Esophagus squamous epithelium (tissue), 4 donors: Measurements from ENCODE around the gene S100PBP.

Experiments
- CTCF ChIP-seq, 6 experiments: fragments of 450-650 bp in 4 of 6; fragments of 200-600 bp in 2 of 6; sonication (generic) in 2 of 6; IDR thresholded peaks; one replicate each; pipeline ENCODE4 v1.5.1; 2016 to 2019; ENCODE audit warnings: antibody characterized with exemption in 6 of 6, mild to moderate bottlenecking in 4 of 6, moderate library complexity in 4 of 6
- POLR2A ChIP-seq, 4 donors: fragments of 450-650 bp; IDR thresholded peaks; one replicate each; pipeline ENCODE4 v1.6.1; 2017; ENCODE audit warnings: antibody characterized with exemption in 4 of 4, mild to moderate bottlenecking in 4 of 4, moderate library complexity in 3 of 4

- TF ChIP-seq CTCF (IDR thresholded peaks at IDR 0.05) (no peak), POLR2A (IDR thresholded peaks at IDR 0.05) (no peak)
Measured at GRCh38 chr1:32773764-32774463, 43.5 kb upstream of the S100PBP start.
